Body of pancreas (tissue), 4 donors: ENCODE measurements around the gene RFX1. TPM values are rescaled to one million over a fixed set of nuclear protein-coding genes. Genes with fewer than 3 reads are reported as not detected.

Experiments
- ATAC-seq: fragments of 150-250 bp; one replicate; pipeline ENCODE4 v1.9.1; 2016
- DNase-seq, 4 donors: peaks; one replicate each; pipeline ENCODE4 v3.0.0-alpha.2; 2019
- H3K27ac ChIP-seq, 4 donors: fragments of 200-600 bp; sonication (generic); 1 replicate in 3 of 4; 2 replicates in 1 of 4; pipeline versions ENCODE4 v1.5.1 to v1.6.1; 2016 to 2019; ENCODE audit warnings: mild to moderate bottlenecking in 1 of 4, mixed read lengths in 1 of 4, moderate library complexity in 1 of 4
- H3K27me3 ChIP-seq, 2 donors: fragments of 200-600 bp; sonication (generic); one replicate each; pipeline ENCODE4 v1.6.0; 2016; ENCODE audit warnings: mild to moderate bottlenecking in 1 of 2
- H3K36me3 ChIP-seq, 2 donors: fragments of 200-600 bp; sonication (generic); replicated peaks in 1 of 2; 2 replicates each; pipeline ENCODE4 v1.5.1; 2016; ENCODE audit warnings: low read depth in 2 of 2; ENCODE audit not compliant: insufficient read depth in 1 of 2
- H3K4me1 ChIP-seq: fragments of 200-600 bp; sonication (generic); one replicate; pipeline ENCODE4 v1.6.0; 2016
- H3K4me3 ChIP-seq, 2 donors: fragments of 200-600 bp; sonication (generic); 1 replicate in 1 of 2; 2 replicates in 1 of 2; pipeline ENCODE4 v1.5.1; 2016 to 2019
- H3K9me3 ChIP-seq, 3 donors: fragments of 200-600 bp; sonication (generic); 1 replicate in 2 of 3; 2 replicates in 1 of 3; pipeline ENCODE4 v1.5.1; 2016
- POLR2A ChIP-seq, 3 donors: fragments of 450-650 bp; IDR thresholded peaks; one replicate each; pipeline ENCODE4 v1.6.1; 2016; ENCODE audit warnings: antibody characterized with exemption in 3 of 3, mild to moderate bottlenecking in 2 of 3
- WGBS, 2 donors: methylation state at CpG; one replicate each; pipeline ENCODE4 v1.1.5; 2017; 5-methylcytosine and 5-hydroxymethylcytosine counted together
- intact Hi-C: fragments of 100-400 bp; cut with DNase I; formaldehyde crosslinking; loops from one replicate; pipeline ENCODE4 v1.15.1; 2023
- total RNA-seq, 2 donors: library from RNA; depleted of rRNA; stranded (reverse); fragments of >200 nt; gene quantifications; one replicate each; pipeline ENCODE4 v1.1.0, GENCODE V29; 2016
- TF ChIP-seq, protein P1 (sequence below), 7 experiments: fragments of 450-650 bp in 4 of 7; fragments of 200-600 bp in 3 of 7; sonication (generic) in 3 of 7; IDR thresholded peaks; one replicate each; pipeline ENCODE4 v1.5.1; 2016 to 2019; ENCODE audit warnings: antibody characterized with exemption in 7 of 7

Gene RFX1
- total RNA-seq: 1 to 10 TPM; 3.9 to 7.6 TPM

DNA sequence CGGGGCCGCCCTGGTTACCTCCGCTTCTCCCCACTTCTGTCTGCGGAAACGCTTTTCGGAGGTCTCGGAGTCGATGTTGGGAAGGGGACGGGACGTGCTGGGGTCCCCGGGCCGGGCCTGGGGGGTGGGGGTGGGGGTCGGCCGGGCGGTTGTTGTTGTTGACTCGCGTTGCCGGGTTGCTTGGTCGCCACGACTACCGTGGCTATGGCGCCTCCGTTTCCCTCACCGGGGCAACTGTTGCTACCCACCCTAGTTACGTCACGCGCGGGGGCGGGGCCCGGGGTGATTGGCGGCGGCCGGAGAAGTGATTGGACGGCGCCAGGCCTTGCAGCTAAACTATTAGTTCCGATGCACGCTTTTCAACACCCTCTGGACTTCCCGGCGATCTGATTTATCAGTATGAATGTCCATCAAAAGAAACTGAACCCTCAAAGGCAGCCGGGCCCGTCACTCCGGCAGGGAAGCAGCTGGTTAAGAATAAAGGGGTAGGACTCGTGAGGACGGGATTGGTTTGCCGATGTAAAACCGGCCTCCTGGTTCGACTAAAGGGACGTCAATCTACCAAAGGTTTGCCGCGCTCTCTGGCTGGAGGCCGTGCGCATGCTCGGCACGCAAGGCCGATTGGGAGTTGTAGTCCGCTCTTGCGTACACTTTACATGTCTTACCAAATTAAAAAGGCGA, at the start of gene RFX1:
RFX1 (minus strand) TSS at position 236 of the 681 bp plus-strand sequence. CDS start 12,477 bp downstream, outside the sequence.
- ATAC-seq (peak; percentile 85), DNase-seq (peak; percentile 99 to 100 (median 100))
- 0 to 1% methylated on average over 24 to 43 of the region's 58 CpGs for WGBS, 2 donors
- Histone ChIP-seq H3K36me3 (no peaks in the 10 kb centered on the region), H3K27ac (peak within 1 kb of the TSS; percentile 95 to 100 (median 100)), H3K4me1 (peaks cover 37% of the 10 kb centered on the region), H3K27me3 (no peaks in the 10 kb centered on the region), H3K9me3 (no peaks in the 10 kb centered on the region), H3K4me3 (peak within 1 kb of the TSS; percentile 50 to 66)
- TF ChIP-seq, protein P1, sequence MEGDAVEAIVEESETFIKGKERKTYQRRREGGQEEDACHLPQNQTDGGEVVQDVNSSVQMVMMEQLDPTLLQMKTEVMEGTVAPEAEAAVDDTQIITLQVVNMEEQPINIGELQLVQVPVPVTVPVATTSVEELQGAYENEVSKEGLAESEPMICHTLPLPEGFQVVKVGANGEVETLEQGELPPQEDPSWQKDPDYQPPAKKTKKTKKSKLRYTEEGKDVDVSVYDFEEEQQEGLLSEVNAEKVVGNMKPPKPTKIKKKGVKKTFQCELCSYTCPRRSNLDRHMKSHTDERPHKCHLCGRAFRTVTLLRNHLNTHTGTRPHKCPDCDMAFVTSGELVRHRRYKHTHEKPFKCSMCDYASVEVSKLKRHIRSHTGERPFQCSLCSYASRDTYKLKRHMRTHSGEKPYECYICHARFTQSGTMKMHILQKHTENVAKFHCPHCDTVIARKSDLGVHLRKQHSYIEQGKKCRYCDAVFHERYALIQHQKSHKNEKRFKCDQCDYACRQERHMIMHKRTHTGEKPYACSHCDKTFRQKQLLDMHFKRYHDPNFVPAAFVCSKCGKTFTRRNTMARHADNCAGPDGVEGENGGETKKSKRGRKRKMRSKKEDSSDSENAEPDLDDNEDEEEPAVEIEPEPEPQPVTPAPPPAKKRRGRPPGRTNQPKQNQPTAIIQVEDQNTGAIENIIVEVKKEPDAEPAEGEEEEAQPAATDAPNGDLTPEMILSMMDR (IDR thresholded peaks at IDR 0.05): no peak
- intact Hi-C loops: no loop called here

DNA sequence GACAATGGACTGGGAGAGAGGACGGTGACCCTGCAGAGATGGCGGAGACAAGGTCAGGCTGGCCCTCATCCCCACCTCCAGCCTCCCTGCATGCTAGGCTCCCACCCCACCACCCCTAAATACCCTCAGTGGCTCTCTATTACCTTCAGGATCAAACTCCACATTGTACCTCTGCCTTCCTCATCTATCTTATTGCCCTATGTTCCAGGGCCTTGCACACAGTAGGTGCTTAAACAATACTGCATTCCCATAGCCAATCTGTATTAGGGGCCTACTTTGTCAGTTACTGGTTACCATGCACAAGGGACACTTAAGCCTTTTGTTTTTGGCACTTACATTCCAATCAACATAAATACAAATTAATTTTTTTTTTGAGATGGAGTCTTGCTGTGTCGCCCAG, 49.3 kb upstream of the RFX1 start:
- Histone ChIP-seq H3K9me3 (no peaks in the 10 kb centered on the region), H3K27ac (no peak overlapping the region), H3K4me1 (peaks cover 27% of the 10 kb centered on the region), H3K27me3 (no peaks in the 10 kb centered on the region), H3K36me3 (peaks cover 0 to 13% of the 10 kb centered on the region in 2 donors), H3K4me3 (no peak overlapping the region)
- TF ChIP-seq POLR2A (IDR thresholded peaks at IDR 0.05): no peak
- TF ChIP-seq, protein P1 (IDR thresholded peaks at IDR 0.05): no peak
- 84 to 97% methylated on average over 3 of the region's 3 CpGs for WGBS, 2 donors
- no peak for DNase-seq
- no peak for ATAC-seq
- intact Hi-C loops: loop anchor here (10.0 kb wide), 1 partner anchor 181 kb away; the partner anchor contains the start of gene NANOS3

DNA sequence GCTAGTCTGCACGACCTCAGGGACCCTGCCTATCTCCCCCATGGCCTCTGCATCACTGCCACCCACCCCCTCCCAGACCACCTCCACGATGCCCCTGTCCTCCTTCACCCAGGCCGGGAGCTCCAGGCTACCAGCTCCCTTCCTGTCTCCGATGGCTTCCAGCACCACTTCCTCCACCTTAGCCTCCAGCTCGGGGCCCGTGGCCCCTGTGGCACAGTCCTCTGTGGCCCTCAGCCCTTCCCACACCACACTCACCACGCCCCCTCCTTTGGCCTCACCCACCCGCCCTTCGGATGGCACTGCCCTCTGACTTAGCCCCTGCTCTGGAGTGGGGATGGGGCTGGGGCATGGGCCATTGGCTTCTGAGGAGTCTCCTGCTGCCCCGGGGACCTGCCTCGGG, 48.6 kb upstream of the RFX1 start:
- H3K4me1 ChIP-seq: peaks cover 20% of the 10 kb centered on the region
- 61 to 87% methylated on average over 9 of the region's 11 CpGs for WGBS, 2 donors
- H3K27ac ChIP-seq: no peak overlapping the region
- H3K36me3 ChIP-seq: peaks cover 0 to 13% of the 10 kb centered on the region in 2 donors
- H3K9me3 ChIP-seq: no peaks in the 10 kb centered on the region
- intact Hi-C loops: loop anchor here (10.0 kb wide), 1 partner anchor 180 kb away; the partner anchor contains the start of gene NANOS3
- ATAC-seq (no peak), DNase-seq (no peak)
- no peak overlapping the region for H3K4me3 ChIP-seq
- TF ChIP-seq, protein P1 (IDR thresholded peaks at IDR 0.05): no peak
- TF ChIP-seq POLR2A (IDR thresholded peaks at IDR 0.05): no peak
- no peaks in the 10 kb centered on the region for H3K27me3 ChIP-seq

DNA sequence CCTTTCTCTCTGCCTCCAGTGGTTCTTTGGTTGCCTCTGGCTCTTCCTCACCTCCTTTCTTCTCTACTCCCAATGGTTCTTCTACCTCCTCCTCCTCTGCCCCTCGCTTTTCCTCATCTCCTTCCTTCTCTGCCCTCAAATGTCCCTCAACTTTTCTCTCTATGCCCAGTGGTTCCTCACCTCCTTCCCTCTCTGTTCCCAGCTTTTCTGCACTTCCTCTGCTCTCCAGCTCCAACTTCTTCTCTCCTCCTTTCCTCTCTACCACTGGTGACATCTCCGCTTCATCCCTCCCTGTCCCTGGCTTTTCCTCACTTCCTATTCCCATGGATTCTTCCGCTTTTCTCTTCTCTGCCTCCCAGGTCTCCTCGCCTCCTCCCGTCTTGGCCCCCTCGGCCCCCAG, 48.0 kb upstream of the RFX1 start:
- intact Hi-C loops: loop anchor here (10.0 kb wide), 1 partner anchor 179 kb away; the partner anchor contains the start of gene NANOS3
- H3K36me3 ChIP-seq: peaks cover 0 to 13% of the 10 kb centered on the region in 2 donors
- ATAC-seq: no peak

More for the DNA sequence above, 48.0 kb upstream of the RFX1 start:
- DNase-seq: no peak
- Histone ChIP-seq H3K27ac (no peak overlapping the region), H3K27me3 (no peaks in the 10 kb centered on the region), H3K9me3 (no peaks in the 10 kb centered on the region), H3K4me1 (peaks cover 15% of the 10 kb centered on the region), H3K4me3 (no peak overlapping the region)
- WGBS, 2 donors: 78 to 96% methylated on average over 6 of the region's 6 CpGs
- TF ChIP-seq POLR2A (IDR thresholded peaks at IDR 0.05): no peak
- TF ChIP-seq, protein P1 (IDR thresholded peaks at IDR 0.05): no peak
